Osteoblast (primary cell): Measurements from ENCODE around the gene SEMA3F. TPM values are rescaled to one million over a fixed set of nuclear protein-coding genes. Genes with fewer than 3 reads are reported as not detected.

ENCODE experiments used
- DNase-seq: peaks from one replicate; pipeline ENCODE4 v3.0.0; 2011; ENCODE audit warnings: low spot score, mixed read lengths; ENCODE audit not compliant: insufficient read length; ENCODE audit errors: missing footprints
- H2AFZ ChIP-seq: 2 replicates; pipeline ENCODE4 v1.6.0; 2011; ENCODE audit warnings: mild to moderate bottlenecking, low read length
- H3K27ac ChIP-seq: 2 replicates; pipeline ENCODE4 v1.5.1; 2011; ENCODE audit warnings: mild to moderate bottlenecking, low read depth, low read length, moderate library complexity
- H3K27me3 ChIP-seq: 2 replicates; pipeline ENCODE4 v1.6.0; 2012; ENCODE audit warnings: mild to moderate bottlenecking, control low read depth, inconsistent platforms, low read length, moderate library complexity; ENCODE audit not compliant: insufficient read depth
- H3K36me3 ChIP-seq: 2 replicates; pipeline ENCODE4 v1.5.1; 2011; ENCODE audit warnings: mild to moderate bottlenecking, low read length, control low read depth, moderate library complexity; ENCODE audit not compliant: insufficient read depth
- H3K4me1 ChIP-seq: 2 replicates; pipeline ENCODE4 v1.5.1; 2011; ENCODE audit warnings: mild to moderate bottlenecking, low read length, control low read depth, moderate library complexity; ENCODE audit not compliant: insufficient read depth
- H3K4me2 ChIP-seq: 2 replicates; pipeline ENCODE4 v1.6.0; 2011; ENCODE audit warnings: mild to moderate bottlenecking, low read length; ENCODE audit not compliant: insufficient read depth
- H3K4me3 ChIP-seq: fragments of 200-600 bp; sonication (generic); 3 replicates; pipeline ENCODE4 v1.5.1; 2012; ENCODE audit warnings: mild to moderate bottlenecking, low read length, inconsistent platforms; ENCODE audit not compliant: insufficient read depth
- H3K79me2 ChIP-seq: 2 replicates; pipeline ENCODE4 v1.6.0; 2012; ENCODE audit warnings: mild to moderate bottlenecking, low read length, control low read depth, inconsistent platforms; ENCODE audit not compliant: insufficient read depth
- H3K9me3 ChIP-seq: 2 replicates; pipeline ENCODE4 v1.5.1; 2011; ENCODE audit warnings: low read depth, low read length, control low read depth
- H4K20me1 ChIP-seq: 2 replicates; pipeline ENCODE4 v1.6.0; 2012; ENCODE audit warnings: mild to moderate bottlenecking, low read length, control low read depth; ENCODE audit not compliant: insufficient read depth
- total RNA-seq: library from RNA; depleted of rRNA; stranded (reverse); fragments of >200 nt; gene quantifications from 2 replicates; pipeline ENCODE4 v1.2.3, GENCODE V29; 2012
- TF ChIP-seq, protein P1 (sequence below): IDR thresholded peaks from 2 replicates; pipeline ENCODE4 v1.5.1; 2011; ENCODE audit warnings: mild to moderate bottlenecking, low read depth, low read length, moderate library complexity; ENCODE audit errors: extremely low read depth

SEMA3F gene
- total RNA-seq, 1 donor: 5.1 TPM

DNA sequence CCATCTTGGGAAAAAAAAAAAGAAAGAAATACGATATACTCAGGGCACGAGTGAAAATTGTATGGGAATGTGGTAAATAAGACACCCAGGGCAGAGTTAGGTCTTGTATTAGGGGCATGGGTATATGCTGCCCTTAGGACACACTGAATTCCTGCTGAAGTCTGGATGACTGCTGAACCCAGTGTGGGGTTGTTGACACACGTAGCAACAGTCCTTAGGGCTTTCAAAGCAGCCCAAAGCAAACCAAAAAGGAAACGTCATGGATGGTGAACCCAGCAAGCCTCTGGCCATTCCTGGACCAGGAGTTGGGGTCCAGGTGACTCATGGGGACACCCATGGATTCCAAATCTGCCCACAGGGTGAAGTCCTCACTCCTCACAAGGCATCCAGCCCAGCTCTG lies 27.1 kb upstream of the SEMA3F start:
- Histone ChIP-seq H3K27me3 (peaks cover 3% of the 10 kb centered on the region), H3K79me2 (no peaks in the 10 kb centered on the region), H3K4me2 (no peak overlapping the region), H3K4me1 (peaks cover 5% of the 10 kb centered on the region), H3K9me3 (no peaks in the 10 kb centered on the region), H3K27ac (no peak overlapping the region), H4K20me1 (no peaks in the 10 kb centered on the region), H3K36me3 (no peaks in the 10 kb centered on the region), H2AFZ (no peak overlapping the region), H3K4me3 (no peak overlapping the region)
- TF ChIP-seq, protein P1, sequence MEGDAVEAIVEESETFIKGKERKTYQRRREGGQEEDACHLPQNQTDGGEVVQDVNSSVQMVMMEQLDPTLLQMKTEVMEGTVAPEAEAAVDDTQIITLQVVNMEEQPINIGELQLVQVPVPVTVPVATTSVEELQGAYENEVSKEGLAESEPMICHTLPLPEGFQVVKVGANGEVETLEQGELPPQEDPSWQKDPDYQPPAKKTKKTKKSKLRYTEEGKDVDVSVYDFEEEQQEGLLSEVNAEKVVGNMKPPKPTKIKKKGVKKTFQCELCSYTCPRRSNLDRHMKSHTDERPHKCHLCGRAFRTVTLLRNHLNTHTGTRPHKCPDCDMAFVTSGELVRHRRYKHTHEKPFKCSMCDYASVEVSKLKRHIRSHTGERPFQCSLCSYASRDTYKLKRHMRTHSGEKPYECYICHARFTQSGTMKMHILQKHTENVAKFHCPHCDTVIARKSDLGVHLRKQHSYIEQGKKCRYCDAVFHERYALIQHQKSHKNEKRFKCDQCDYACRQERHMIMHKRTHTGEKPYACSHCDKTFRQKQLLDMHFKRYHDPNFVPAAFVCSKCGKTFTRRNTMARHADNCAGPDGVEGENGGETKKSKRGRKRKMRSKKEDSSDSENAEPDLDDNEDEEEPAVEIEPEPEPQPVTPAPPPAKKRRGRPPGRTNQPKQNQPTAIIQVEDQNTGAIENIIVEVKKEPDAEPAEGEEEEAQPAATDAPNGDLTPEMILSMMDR: no peak
- peak; percentile 86 for DNase-seq

DNA sequence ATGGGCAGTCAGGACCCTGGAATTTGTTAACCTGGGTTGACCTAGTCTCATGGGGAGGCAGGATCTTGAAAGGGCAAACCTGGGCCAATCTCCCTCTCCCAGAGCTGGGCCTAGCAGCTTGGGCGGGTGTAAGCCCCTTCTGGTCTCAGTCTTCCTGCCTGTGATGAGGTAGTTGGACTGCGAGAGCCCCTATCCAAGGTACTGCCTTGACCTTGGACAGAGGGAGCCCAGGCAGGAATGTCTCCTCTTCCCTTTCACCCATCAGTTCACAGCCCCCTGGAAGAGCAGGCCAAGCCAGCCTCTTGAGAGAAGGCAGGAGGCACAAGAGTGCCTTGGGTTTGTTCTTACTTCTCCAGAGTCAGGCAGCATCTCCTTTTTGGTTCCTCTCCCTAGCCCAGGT lies 24.7 kb upstream of the SEMA3F start:
- H3K27ac ChIP-seq: no peak overlapping the region

DNA sequence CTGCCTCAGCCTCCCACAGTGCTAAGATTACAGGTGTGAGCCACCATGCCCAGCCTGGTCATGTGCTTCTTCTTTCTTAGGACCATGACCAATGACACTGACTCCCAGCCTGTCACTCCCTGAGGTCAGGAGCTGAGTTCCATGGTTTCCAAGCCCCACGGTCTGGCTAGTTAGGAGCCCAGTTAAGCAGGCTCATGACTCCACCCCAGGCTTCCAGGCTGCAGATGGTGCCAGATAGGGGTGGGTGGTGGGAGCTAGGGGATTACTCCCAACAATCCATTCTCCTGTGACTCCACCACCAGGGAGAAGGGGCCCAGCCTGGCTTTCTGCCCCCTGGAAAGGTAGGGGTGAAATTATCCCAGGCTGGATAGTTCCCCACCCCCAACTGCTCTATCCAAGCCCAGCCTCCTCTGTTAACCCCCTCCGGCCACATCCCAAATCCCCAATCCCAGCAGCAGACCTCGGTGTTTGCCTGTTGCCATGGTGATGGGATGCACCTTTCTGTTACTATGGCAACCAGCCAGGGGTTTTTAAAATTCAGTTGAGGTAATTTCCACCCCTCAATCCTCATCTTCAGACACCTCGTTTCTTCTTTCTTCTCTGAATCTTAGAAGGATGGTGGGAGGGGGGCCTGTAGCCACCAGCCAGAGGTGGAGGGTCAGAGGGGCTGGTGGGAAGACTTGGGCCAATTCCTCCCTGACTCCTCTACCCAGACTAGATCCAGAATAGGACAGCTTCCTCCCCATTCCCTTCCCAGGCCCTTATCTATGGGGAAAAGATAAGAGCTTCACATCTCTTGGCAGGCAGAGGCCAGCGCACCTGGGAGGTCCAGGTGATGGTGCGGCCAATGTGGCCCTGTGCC lies 22.5 kb upstream of the SEMA3F start:
- no peaks in the 10 kb centered on the region for H4K20me1 ChIP-seq
- H2AFZ ChIP-seq: no peak overlapping the region

More for the DNA sequence above, 24.7 kb upstream of the SEMA3F start:
- no peaks in the 10 kb centered on the region for H3K79me2 ChIP-seq
- H4K20me1 ChIP-seq: no peaks in the 10 kb centered on the region
- H3K4me1 ChIP-seq: no peaks in the 10 kb centered on the region
- no peak overlapping the region for H3K4me3 ChIP-seq
- H3K36me3 ChIP-seq: no peaks in the 10 kb centered on the region
- H3K4me2 ChIP-seq: no peak overlapping the region
- DNase-seq: peak; percentile 27
- TF ChIP-seq, protein P1: no peak
- H2AFZ ChIP-seq: no peak overlapping the region
- H3K27me3 ChIP-seq: peaks cover 11% of the 10 kb centered on the region
- no peaks in the 10 kb centered on the region for H3K9me3 ChIP-seq

DNA sequence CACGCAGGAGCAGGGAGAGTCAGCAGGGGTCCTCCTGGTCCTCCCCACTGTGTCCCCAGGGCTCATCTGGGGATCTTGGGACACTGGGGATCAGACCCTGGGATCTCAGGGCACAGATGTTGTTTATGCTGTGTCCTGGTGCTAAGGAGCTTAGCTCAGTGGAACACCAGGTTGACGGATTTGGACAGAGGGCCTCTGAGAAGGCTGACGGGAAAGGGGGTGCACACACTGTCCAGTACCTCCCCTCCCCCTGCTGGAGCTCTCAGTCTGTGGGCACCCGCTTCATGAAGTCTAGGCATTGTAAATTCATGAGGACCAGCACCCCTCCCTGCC lies 21.9 kb upstream of the SEMA3F start:
- H3K27me3 ChIP-seq: peaks cover 11% of the 10 kb centered on the region
- DNase-seq: peak; percentile 53
- TF ChIP-seq, protein P1: no peak

More for the DNA sequence above, 22.5 kb upstream of the SEMA3F start:
- TF ChIP-seq, protein P1: no peak
- Histone ChIP-seq H3K4me1 (no peaks in the 10 kb centered on the region), H3K4me3 (no peak overlapping the region), H3K36me3 (no peaks in the 10 kb centered on the region), H3K79me2 (no peaks in the 10 kb centered on the region), H3K27ac (no peak overlapping the region), H3K27me3 (peaks cover 11% of the 10 kb centered on the region), H3K4me2 (no peak overlapping the region), H3K9me3 (no peaks in the 10 kb centered on the region)
- DNase-seq: peak; percentile 66

More for the DNA sequence above, 21.9 kb upstream of the SEMA3F start:
- Histone ChIP-seq H3K4me3 (no peak overlapping the region), H3K4me2 (no peak overlapping the region), H3K9me3 (no peaks in the 10 kb centered on the region), H4K20me1 (no peaks in the 10 kb centered on the region), H2AFZ (no peak overlapping the region), H3K27ac (no peak overlapping the region), H3K36me3 (no peaks in the 10 kb centered on the region), H3K4me1 (no peaks in the 10 kb centered on the region), H3K79me2 (no peaks in the 10 kb centered on the region)
